Hematopoietic multipotent progenitor cell (in vitro differentiated cells): ENCODE results near the gene FGD4. TPM values are rescaled to one million over a fixed set of nuclear protein-coding genes. Genes with fewer than 3 reads are reported as not detected.
"Not testable (repeated sequence)": the region's sequence is repeated elsewhere in the genome, so short reads cannot be mapped to it uniquely, and the experiment has no call there.

ENCODE experiments used
- DNase-seq, 3 donors: peaks; one replicate each; pipeline ENCODE4 v3.0.0-alpha.2; 2011 to 2015; ENCODE audit warnings: low read depth in 2 of 3, low spot score in 2 of 3
- total RNA-seq: library from RNA; depleted of rRNA; stranded (reverse); fragments of >200 nt; gene quantifications from one replicate; pipeline ENCODE4 v1.2.3, GENCODE V29; 2012

Gene FGD4
- total RNA-seq, 1 donor: 3.2 TPM

- no peak for DNase-seq
These were observed 88.8 kb downstream of the FGD4 start for GRCh38 chr12:32488132-32488531.

GRCh38 chr12:32489070-32489469 is 89.7 kb downstream of the FGD4 start:
- no peak for DNase-seq

DNA sequence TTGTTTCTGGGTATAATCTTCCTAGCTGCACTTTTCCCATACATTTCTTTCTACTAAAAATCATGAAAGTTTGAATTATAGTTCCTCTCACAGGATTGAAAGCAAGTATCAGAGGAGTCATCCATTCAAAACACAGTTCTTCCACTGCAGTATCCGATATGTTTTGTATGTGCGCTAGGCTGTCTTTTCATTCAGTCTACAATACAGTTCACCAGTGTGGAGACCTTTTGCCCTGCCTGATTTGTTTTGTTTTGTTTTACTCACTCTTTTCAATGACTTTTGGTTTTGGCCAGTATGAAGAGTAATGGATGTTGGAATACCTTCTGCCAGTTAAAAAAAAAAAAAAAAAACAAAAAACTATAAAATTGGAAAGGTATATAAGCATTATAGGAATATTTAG is 91.4 kb downstream of the FGD4 start:
- DNase-seq: no peak

GRCh38 chr12:32493282-32493681 is 93.9 kb downstream of the FGD4 start:
- no peak for DNase-seq

- no peak for DNase-seq
These were observed 95.3 kb downstream of the FGD4 start for GRCh38 chr12:32494656-32495055.

- DNase-seq: no peak
These were observed 97.6 kb downstream of the FGD4 start for GRCh38 chr12:32496946-32497345.

GRCh38 chr12:32497864-32498263 is 98.5 kb downstream of the FGD4 start:
- no peak for DNase-seq

DNA sequence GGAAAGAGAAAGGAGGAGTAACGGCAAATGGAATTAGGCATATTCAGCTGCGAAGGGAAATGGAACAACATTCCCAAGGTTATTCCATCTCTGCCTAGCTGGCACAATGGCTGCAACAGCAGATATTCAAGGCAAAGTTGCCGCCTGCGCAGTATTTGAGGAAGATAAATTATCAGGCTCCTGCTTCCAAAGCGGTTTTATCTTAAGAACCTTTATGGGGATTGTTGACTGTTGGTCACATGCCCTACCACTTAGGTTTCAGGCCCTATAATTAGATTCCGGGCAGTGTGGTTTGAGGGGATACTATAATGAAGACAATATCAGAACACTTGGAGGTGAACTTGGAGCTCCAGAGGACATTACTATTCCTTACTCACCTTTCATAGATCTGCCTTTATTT is 99.7 kb downstream of the FGD4 start:
- DNase-seq: no peak

GRCh38 chr12:32501835-32502333 is 102.5 kb downstream of the FGD4 start:
- no peak for DNase-seq

GRCh38 chr12:32502693-32503502 is 103.5 kb downstream of the FGD4 start:
- no peak for DNase-seq

- DNase-seq: no peak
These were observed 104.4 kb downstream of the FGD4 start for GRCh38 chr12:32503730-32504129.

GRCh38 chr12:32504591-32504990 is 105.2 kb downstream of the FGD4 start:
- DNase-seq: no peak

DNA sequence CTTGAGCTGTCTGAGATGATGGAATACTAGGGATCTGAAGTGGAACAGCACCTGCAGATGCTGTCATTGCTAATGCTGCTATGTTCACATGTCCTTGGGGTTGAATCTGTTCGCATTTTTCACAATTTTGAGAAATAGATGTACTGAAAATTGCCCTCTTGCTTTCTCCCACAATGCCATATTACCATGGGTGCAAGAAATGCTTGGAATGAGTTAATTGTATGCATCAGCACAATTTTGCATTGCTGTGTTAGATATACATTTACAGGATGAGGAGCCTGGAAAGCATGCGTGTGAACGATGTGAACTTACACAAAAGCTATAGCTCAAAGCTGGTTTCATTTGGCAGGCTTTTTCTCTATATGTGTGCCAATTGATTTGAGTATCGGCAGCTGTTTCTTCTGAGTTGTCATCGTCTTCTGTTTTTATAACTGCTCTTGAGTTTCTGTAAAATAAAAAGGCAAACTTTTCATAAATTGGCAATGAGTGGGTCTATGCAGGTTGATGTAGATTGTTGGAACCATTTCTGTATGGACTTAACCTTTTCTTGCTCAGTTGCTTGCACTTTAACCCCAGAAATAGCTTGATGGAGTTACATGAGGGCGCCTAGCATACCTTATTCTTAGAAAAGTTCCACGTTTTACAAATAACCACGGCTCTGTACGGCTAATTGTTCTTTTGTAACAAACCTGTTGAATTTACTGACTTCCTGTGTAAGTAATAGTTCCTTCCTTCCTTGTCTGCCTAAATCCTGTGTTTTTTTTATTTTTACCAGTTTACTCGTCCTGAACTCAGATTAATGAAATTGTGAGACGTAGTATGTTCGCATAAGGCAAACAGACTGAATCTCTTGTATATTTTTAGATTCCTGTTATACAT is 105.9 kb downstream of the FGD4 start:
- no peak for DNase-seq

GRCh38 chr12:32507096-32507941 is 108.0 kb downstream of the FGD4 start:
- not testable (repeated sequence) for DNase-seq

- DNase-seq: no peak
These were observed 108.6 kb downstream of the FGD4 start for GRCh38 chr12:32507942-32508320.

- DNase-seq: no peak
These were observed 109.3 kb downstream of the FGD4 start for GRCh38 chr12:32508626-32509025.

- no peak for DNase-seq
These were observed 110.2 kb downstream of the FGD4 start for GRCh38 chr12:32509328-32510091.

DNA sequence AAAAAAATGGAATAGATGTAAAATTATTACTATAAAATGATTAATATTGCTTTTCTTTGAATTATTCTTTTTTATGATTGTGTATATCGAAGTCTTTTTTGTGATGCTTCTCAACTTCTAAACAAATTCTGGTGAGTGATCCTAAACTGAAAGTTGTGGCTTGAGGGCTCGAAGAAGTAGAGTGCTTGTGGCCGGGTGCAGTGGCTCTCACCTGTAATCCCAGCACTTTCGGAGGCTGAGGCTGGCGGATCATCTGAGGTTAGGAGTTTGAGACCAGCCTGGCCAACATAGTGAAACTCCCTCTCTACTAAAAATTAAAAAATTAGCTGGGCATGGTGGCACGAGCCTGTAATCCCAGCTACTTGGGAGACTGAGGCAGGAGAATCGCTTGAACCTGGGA is 112.6 kb downstream of the FGD4 start:
- DNase-seq: not testable (repeated sequence)

- no peak for DNase-seq
These were observed 113.0 kb downstream of the FGD4 start for GRCh38 chr12:32512379-32512778.

GRCh38 chr12:32512910-32513309 is 113.6 kb downstream of the FGD4 start:
- DNase-seq: no peak
